Spinal cord (tissue), 10 donors: ENCODE data around the gene ARHGAP31. TPM values are rescaled to one million over a fixed set of nuclear protein-coding genes. Genes with fewer than 3 reads are reported as not detected.

Source experiments
- DNase-seq, 6 donors: peaks; one replicate each; pipeline versions ENCODE4 v3.0.0 to v3.0.0-alpha.2; 2013 to 2015; ENCODE audit warnings: low spot score in 6 of 6, low read depth in 4 of 6
- H3K27ac ChIP-seq: one replicate; pipeline ENCODE4 v1.5.1; 2013; ENCODE audit warnings: low read depth, low read length, control low read depth
- H3K27me3 ChIP-seq: one replicate; pipeline ENCODE4 v1.6.1; 2013; ENCODE audit warnings: low read length; ENCODE audit not compliant: control insufficient read depth, insufficient read depth
- H3K36me3 ChIP-seq: one replicate; pipeline ENCODE4 v1.6.1; 2013; ENCODE audit warnings: low read length; ENCODE audit not compliant: control insufficient read depth, insufficient read depth
- H3K4me1 ChIP-seq: one replicate; pipeline ENCODE4 v1.6.1; 2013; ENCODE audit warnings: low read length; ENCODE audit not compliant: control insufficient read depth, insufficient read depth
- H3K4me3 ChIP-seq: one replicate; pipeline ENCODE4 v1.5.1; 2013; ENCODE audit warnings: low read depth, low read length, control low read depth
- H3K9me3 ChIP-seq: one replicate; pipeline ENCODE4 v1.6.1; 2013; ENCODE audit warnings: low read length; ENCODE audit not compliant: control insufficient read depth, insufficient read depth
- WGBS: methylation state at CpG from one replicate; pipeline ENCODE4 v1.1.5; 2013; ENCODE audit warnings: missing lambda C conversion rate; ENCODE audit not compliant: insufficient coverage; 5-methylcytosine and 5-hydroxymethylcytosine counted together
- polyA plus RNA-seq, 2 donors: library from polyadenylated mRNA; unstranded; fragments of 120-200 nt; gene quantifications; one replicate each; pipeline ENCODE4 v1.2.1, GENCODE V29; 2013; ENCODE audit not compliant: insufficient read length in 2 of 2
- total RNA-seq, 2 donors: library from RNA; depleted of rRNA in 1 of 2; stranded (reverse); fragments of 120-200 nt in 1 of 2; fragments of >200 nt in 1 of 2; gene quantifications; one replicate each; pipeline versions ENCODE4 v1.2.3 to v1.2.4, GENCODE V29; 2013 to 2014
- donor health status: healthy.

The ARHGAP31 gene
- total and polyA plus RNA-seq, 4 donors: 15.0 to 27.9 (median 21.4) TPM

DNA sequence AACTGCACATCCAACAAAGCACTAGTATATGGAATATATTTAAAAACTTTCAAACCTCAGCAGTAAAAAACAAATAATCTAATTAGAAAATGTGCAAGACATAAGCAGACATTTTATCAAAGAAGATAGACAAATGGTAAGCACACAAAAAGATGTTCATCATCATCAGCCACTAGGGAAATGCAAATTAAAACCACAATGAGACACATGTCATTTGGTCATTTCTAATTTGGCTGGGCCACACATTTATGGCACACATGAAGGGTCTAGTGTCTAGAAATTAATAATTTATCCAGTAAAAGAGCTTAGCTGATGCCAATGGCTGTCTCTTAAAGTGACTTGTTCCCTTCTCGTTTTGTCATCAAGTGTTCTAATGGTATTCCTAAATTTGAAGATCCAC, 45.8 kb downstream of the ARHGAP31 start:
- no peak for DNase-seq
- H3K27me3 ChIP-seq: no peaks in the 10 kb centered on the region
- H3K4me3 ChIP-seq: no peak overlapping the region
- no peaks in the 10 kb centered on the region for H3K9me3 ChIP-seq
- no peak overlapping the region for H3K27ac ChIP-seq
- no peaks in the 10 kb centered on the region for H3K36me3 ChIP-seq
- peaks cover 5% of the 10 kb centered on the region for H3K4me1 ChIP-seq
- no CpG with 5 or more reads among the region's 1 CpG for WGBS

- 63% methylated on average over 1 of the region's 5 CpGs for WGBS
- no peak overlapping the region for H3K27ac ChIP-seq
- no peak for DNase-seq
- no peaks in the 10 kb centered on the region for H3K9me3 ChIP-seq
- H3K4me1 ChIP-seq: peaks cover 9% of the 10 kb centered on the region
- no peak overlapping the region for H3K4me3 ChIP-seq
- H3K27me3 ChIP-seq: no peaks in the 10 kb centered on the region
- no peaks in the 10 kb centered on the region for H3K36me3 ChIP-seq
Observed at GRCh38 chr3:119340446-119340845, 46.3 kb downstream of the ARHGAP31 start.

- Histone ChIP-seq H3K4me3 (no peak overlapping the region), H3K9me3 (no peaks in the 10 kb centered on the region), H3K36me3 (no peaks in the 10 kb centered on the region), H3K27ac (no peak overlapping the region), H3K27me3 (no peaks in the 10 kb centered on the region), H3K4me1 (peaks cover 18% of the 10 kb centered on the region)
- no peak for DNase-seq
- WGBS: no CpG with 5 or more reads among the region's 1 CpG
Observed at GRCh38 chr3:119342176-119342575, 48.0 kb downstream of the ARHGAP31 start.

- WGBS: 53% methylated on average over 2 of the region's 5 CpGs
- Histone ChIP-seq H3K27ac (no peak overlapping the region), H3K9me3 (no peaks in the 10 kb centered on the region), H3K27me3 (no peaks in the 10 kb centered on the region), H3K36me3 (no peaks in the 10 kb centered on the region), H3K4me1 (peaks cover 18% of the 10 kb centered on the region), H3K4me3 (no peak overlapping the region)
- DNase-seq: no peak
Observed at GRCh38 chr3:119343719-119344118, 49.5 kb downstream of the ARHGAP31 start.

- peak overlapping the region; percentile 70 for H3K27ac ChIP-seq
- H3K9me3 ChIP-seq: no peaks in the 10 kb centered on the region
- peak in 1 of 6 donors; percentile 36 for DNase-seq
- no peaks in the 10 kb centered on the region for H3K36me3 ChIP-seq
- H3K27me3 ChIP-seq: no peaks in the 10 kb centered on the region
- no peak overlapping the region for H3K4me3 ChIP-seq
- peaks cover 19% of the 10 kb centered on the region for H3K4me1 ChIP-seq
- WGBS: no CpG with 5 or more reads among the region's 1 CpG
Observed at GRCh38 chr3:119346076-119346496, 51.9 kb downstream of the ARHGAP31 start.

- H3K27me3 ChIP-seq: no peaks in the 10 kb centered on the region
- no peaks in the 10 kb centered on the region for H3K9me3 ChIP-seq
- H3K4me3 ChIP-seq: no peak overlapping the region
- 96% methylated on average over 2 of the region's 3 CpGs for WGBS
- H3K36me3 ChIP-seq: no peaks in the 10 kb centered on the region
- H3K4me1 ChIP-seq: peaks cover 23% of the 10 kb centered on the region
- DNase-seq: no peak
- H3K27ac ChIP-seq: no peak overlapping the region
Observed at GRCh38 chr3:119347036-119347435, 52.9 kb downstream of the ARHGAP31 start.

DNA sequence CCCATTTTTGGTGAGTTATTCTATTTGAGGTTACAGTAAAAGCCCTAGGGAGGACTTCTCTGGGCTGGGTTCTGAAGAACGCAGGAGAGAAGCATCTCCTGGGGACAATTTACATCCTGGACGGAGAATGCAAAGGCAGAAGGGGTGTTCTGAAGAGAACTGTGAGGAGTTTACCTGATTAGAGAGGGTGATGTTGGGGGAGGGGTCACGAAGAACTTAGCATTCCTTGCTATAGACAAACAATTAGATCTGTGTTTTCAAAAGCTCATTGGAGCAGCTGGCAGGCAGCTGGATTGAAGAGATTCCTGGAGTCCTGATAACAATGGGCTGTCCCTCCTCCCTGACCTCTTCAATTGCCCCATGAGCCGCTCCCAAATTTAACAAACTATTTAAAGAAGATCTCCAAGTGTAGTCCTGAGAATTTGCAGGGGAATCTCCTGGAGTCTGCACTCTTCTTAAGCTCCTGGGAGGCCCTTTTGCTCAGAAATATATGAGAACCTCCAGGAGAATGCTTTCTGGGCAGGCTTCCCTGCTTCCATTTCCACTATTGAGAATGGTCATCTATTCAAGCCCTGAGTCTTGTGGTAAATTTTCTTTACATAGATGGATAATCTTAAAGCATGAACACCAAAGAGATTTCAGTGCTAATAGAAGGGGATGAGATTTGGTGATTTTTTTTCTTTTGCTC, 55.3 kb downstream of the ARHGAP31 start:
- WGBS: 8% methylated on average over 2 of the region's 4 CpGs
- peak in 1 of 6 donors; percentile 20 for DNase-seq
- Histone ChIP-seq H3K27ac (peak overlapping the region; percentile 67), H3K27me3 (no peaks in the 10 kb centered on the region), H3K4me1 (peaks cover 26% of the 10 kb centered on the region), H3K9me3 (no peaks in the 10 kb centered on the region), H3K36me3 (no peaks in the 10 kb centered on the region), H3K4me3 (no peak overlapping the region)

GRCh38 chr3:119350114-119350513, 55.9 kb downstream of the ARHGAP31 start:
- Histone ChIP-seq H3K27ac (peak overlapping the region; percentile 67), H3K4me3 (no peak overlapping the region), H3K27me3 (no peaks in the 10 kb centered on the region), H3K4me1 (peaks cover 23% of the 10 kb centered on the region), H3K36me3 (no peaks in the 10 kb centered on the region), H3K9me3 (no peaks in the 10 kb centered on the region)
- DNase-seq: peak in 2 of 6 donors; percentile 39
- 22% methylated on average over 6 of the region's 10 CpGs for WGBS

GRCh38 chr3:119351581-119351980, 57.4 kb downstream of the ARHGAP31 start:
- no peaks in the 10 kb centered on the region for H3K9me3 ChIP-seq
- no peak overlapping the region for H3K4me3 ChIP-seq
- no peak for DNase-seq
- no peaks in the 10 kb centered on the region for H3K27me3 ChIP-seq
- H3K27ac ChIP-seq: no peak overlapping the region
- H3K36me3 ChIP-seq: no peaks in the 10 kb centered on the region
- peaks cover 11% of the 10 kb centered on the region for H3K4me1 ChIP-seq
- WGBS: no CpG with 5 or more reads among the region's 3 CpGs

DNA sequence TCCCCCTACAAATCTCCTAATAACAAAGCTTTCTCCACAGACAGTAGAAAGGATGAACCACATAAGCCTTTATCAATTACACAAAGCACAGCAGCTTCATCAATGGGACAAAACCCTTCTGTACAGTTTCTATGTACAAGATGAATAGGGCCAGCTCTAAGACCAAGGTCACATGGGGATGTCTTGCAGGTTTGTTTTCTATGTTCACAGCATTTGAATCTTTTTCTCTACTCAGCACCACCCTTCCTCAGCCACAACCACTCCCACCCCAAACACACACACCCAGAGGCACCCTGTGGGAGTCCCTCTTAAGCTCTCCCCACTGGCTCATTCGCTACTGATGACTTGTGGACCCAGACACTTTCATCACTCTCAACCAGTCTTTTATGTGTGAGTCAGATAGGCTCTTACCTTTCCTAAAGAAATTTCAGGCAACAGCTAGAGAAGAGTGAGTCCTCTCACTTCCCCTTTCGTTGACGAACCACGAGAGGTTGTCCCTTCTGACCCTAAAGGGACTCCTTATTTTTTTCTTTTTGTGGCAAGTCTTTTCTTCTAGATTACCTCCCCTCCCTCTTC, 57.9 kb downstream of the ARHGAP31 start:
- H3K4me3 ChIP-seq: no peak overlapping the region
- no peaks in the 10 kb centered on the region for H3K9me3 ChIP-seq
- no peaks in the 10 kb centered on the region for H3K27me3 ChIP-seq
- peak in 1 of 6 donors; percentile 38 for DNase-seq
- peaks cover 12% of the 10 kb centered on the region for H3K4me1 ChIP-seq
- no peaks in the 10 kb centered on the region for H3K36me3 ChIP-seq
- H3K27ac ChIP-seq: peak overlapping the region; percentile 37
- 64% methylated on average over 3 of the region's 4 CpGs for WGBS
